IPS-18c (cell line): ENCODE data around the gene KATNB1.

Source experiments
- H3K4me3 ChIP-seq: 2 replicates; pipeline ENCODE4 v1.7.0; 2013; ENCODE audit warnings: low read depth, mild to moderate bottlenecking, low read length, moderate library complexity; ENCODE audit not compliant: insufficient read depth
- H3K9me3 ChIP-seq: one replicate; pipeline ENCODE4 v1.6.1; 2013; ENCODE audit warnings: mild to moderate bottlenecking, low read length, moderate library complexity; ENCODE audit not compliant: control insufficient read depth, insufficient read depth

The KATNB1 gene

GRCh38 chr16:57748596-57748995 is 13.0 kb downstream of the KATNB1 start:
- Histone ChIP-seq H3K4me3 (no peak overlapping the region), H3K9me3 (no peaks in the 10 kb centered on the region)

- Histone ChIP-seq H3K4me3 (no peak overlapping the region), H3K9me3 (no peaks in the 10 kb centered on the region)
Observed at GRCh38 chr16:57749101-57749692, 13.6 kb downstream of the KATNB1 start.

GRCh38 chr16:57749856-57750452 is 14.4 kb downstream of the KATNB1 start:
- H3K9me3 ChIP-seq: no peaks in the 10 kb centered on the region
- no peak overlapping the region for H3K4me3 ChIP-seq

- no peak overlapping the region for H3K4me3 ChIP-seq
Observed at GRCh38 chr16:57750796-57751538, 15.4 kb downstream of the KATNB1 start.

GRCh38 chr16:57751539-57752202 is 16.1 kb downstream of the KATNB1 start:
- no peak overlapping the region for H3K4me3 ChIP-seq

More at GRCh38 chr16:57750796-57751538, 15.4 kb downstream of the KATNB1 start:
- H3K9me3 ChIP-seq: no peaks in the 10 kb centered on the region

GRCh38 chr16:57752203-57752580 is 16.6 kb downstream of the KATNB1 start:
- no peaks in the 10 kb centered on the region for H3K9me3 ChIP-seq
- H3K4me3 ChIP-seq: no peak overlapping the region

More at GRCh38 chr16:57751539-57752202, 16.1 kb downstream of the KATNB1 start:
- H3K9me3 ChIP-seq: no peaks in the 10 kb centered on the region

GRCh38 chr16:57752581-57753447 is 17.2 kb downstream of the KATNB1 start:
- H3K4me3 ChIP-seq: no peak overlapping the region
- no peaks in the 10 kb centered on the region for H3K9me3 ChIP-seq

- no peak overlapping the region for H3K4me3 ChIP-seq
- H3K9me3 ChIP-seq: no peaks in the 10 kb centered on the region
Observed at GRCh38 chr16:57753448-57754353, 18.1 kb downstream of the KATNB1 start.

- H3K4me3 ChIP-seq: no peak overlapping the region
- H3K9me3 ChIP-seq: no peaks in the 10 kb centered on the region
Observed at GRCh38 chr16:57754354-57755060, 18.9 kb downstream of the KATNB1 start.

GRCh38 chr16:57755061-57755684 is 19.6 kb downstream of the KATNB1 start:
- Histone ChIP-seq H3K9me3 (no peaks in the 10 kb centered on the region), H3K4me3 (no peak overlapping the region)

- H3K4me3 ChIP-seq: no peak overlapping the region
- no peaks in the 10 kb centered on the region for H3K9me3 ChIP-seq
Observed at GRCh38 chr16:57755726-57756423, 20.3 kb downstream of the KATNB1 start.

- no peaks in the 10 kb centered on the region for H3K9me3 ChIP-seq
- no peak overlapping the region for H3K4me3 ChIP-seq
Observed at GRCh38 chr16:57756424-57757325, 21.1 kb downstream of the KATNB1 start.

- Histone ChIP-seq H3K4me3 (no peak overlapping the region), H3K9me3 (no peaks in the 10 kb centered on the region)
Observed at GRCh38 chr16:57757326-57757786, 21.8 kb downstream of the KATNB1 start.

- Histone ChIP-seq H3K4me3 (no peak overlapping the region), H3K9me3 (no peaks in the 10 kb centered on the region)
Observed at GRCh38 chr16:57757883-57758282, 22.3 kb downstream of the KATNB1 start.
